GM20000 (cell line): ENCODE results near the gene CUL4B.
"Not testable (repeated sequence)": the region's sequence is repeated elsewhere in the genome, so short reads cannot be mapped to it uniquely, and the experiment has no call there.

Source experiments
- DNase-seq: peaks from one replicate; pipeline ENCODE4 v3.0.0; 2012; ENCODE audit warnings: low spot score
- CTCF ChIP-seq: IDR thresholded peaks from 2 replicates; pipeline ENCODE4 v1.5.1; 2012; ENCODE audit warnings: mild to moderate bottlenecking, control low read depth; ENCODE audit errors: extremely low read depth, missing control alignments

Gene CUL4B

GRCh38 chrX:120514236-120514635 is 46.5 kb downstream of the CUL4B start:
- peak; percentile 5 for DNase-seq

GRCh38 chrX:120512627-120513026 is 48.1 kb downstream of the CUL4B start:
- no peak for DNase-seq
- no peak for TF ChIP-seq CTCF

More at GRCh38 chrX:120514236-120514635, 46.5 kb downstream of the CUL4B start:
- no peak for TF ChIP-seq CTCF

- TF ChIP-seq CTCF, result no peak
- no peak for DNase-seq
These were observed 48.5 kb downstream of the CUL4B start for GRCh38 chrX:120512222-120512621.

- no peak for TF ChIP-seq CTCF
- DNase-seq, result no peak
These were observed 56.2 kb downstream of the CUL4B start for GRCh38 chrX:120504569-120504968.

- no peak for DNase-seq
- no peak for TF ChIP-seq CTCF
These were observed 61.3 kb downstream of the CUL4B start for GRCh38 chrX:120499301-120500072.

GRCh38 chrX:120490119-120490518 is 70.6 kb downstream of the CUL4B start:
- DNase-seq, result not testable (repeated sequence)

- DNase-seq, result no peak
- no peak for TF ChIP-seq CTCF
These were observed 74.0 kb downstream of the CUL4B start for GRCh38 chrX:120486786-120487185.
